Islet of Langerhans (tissue), 1 donor: ENCODE results near the gene ADAT1.
"Not testable (repeated sequence)": the region's sequence is repeated elsewhere in the genome, so short reads cannot be mapped to it uniquely, and the experiment has no call there.

Source experiments
- FAIRE-seq: peaks from one replicate; lab custom pipeline; 2011; peaks lifted over from hg19 to GRCh38; lab: Jason Lieb, UNC

Gene ADAT1

DNA sequence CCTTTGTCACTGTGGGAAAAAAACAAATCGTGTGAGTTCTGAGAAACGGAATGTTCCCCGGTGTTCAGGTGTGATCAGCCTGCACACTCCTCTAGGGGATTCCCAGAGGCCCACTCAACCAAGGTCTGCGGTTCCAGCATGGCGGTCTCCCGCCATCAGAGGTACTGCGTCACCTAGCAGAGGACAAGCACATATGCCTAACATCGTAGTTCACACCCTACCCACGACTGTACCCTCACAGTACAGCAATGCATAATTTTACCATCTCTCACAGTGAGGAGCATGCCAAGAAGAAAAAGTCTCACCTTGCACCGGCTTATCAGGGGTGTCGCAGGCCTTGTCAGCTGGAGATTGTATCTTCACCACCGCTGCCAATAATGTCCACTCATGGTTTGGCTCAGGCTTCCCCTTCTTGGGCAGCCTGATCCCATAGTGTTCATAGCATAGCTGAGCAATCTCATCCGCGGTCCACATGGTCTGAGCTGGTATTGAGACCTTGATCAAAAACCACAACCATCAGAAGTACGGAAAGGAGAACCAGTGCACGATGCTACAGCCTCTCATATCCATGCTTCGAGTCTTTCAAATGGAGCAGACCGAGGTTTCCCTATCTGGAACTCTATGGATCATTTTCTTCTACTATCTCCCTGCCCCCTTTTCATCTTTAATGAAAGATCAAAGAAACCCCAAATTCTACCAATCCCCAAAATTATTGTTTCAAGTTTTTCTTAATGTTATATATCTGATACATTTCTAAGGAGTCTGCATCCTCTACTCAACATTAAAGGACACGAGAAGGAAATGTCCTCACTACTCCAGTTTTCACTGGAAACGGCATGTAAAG is 2.5 kb downstream of the ADAT1 start:
- no peak for FAIRE-seq

DNA sequence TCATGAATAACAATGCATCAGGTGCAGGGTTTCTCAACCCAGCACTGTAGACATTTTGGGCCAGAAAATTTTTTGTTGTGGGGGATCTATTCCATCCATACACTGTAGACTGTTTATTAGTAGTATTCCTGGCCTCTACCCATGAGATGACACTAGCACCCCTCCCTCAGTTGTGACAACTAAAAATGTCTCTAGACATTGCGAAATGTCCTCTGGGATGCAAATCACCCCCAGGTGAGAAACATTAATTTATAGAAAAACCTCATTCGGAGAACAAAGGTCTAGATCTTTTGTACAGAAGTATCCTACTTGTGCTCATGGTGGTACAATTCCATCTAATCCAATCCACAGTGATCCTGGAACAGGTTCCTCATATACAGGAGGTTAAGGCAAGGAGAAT is 4.3 kb downstream of the ADAT1 start:
- FAIRE-seq: no peak

GRCh38 chr16:75617121-75617520 is 6.0 kb downstream of the ADAT1 start:
- no peak for FAIRE-seq

- FAIRE-seq: no peak
These were observed 6.5 kb downstream of the ADAT1 start for GRCh38 chr16:75616521-75617010.

GRCh38 chr16:75615619-75616018 is 7.5 kb downstream of the ADAT1 start:
- FAIRE-seq: no peak

GRCh38 chr16:75614066-75614897 is 8.8 kb downstream of the ADAT1 start:
- no peak for FAIRE-seq

- no peak for FAIRE-seq
These were observed 16.6 kb downstream of the ADAT1 start for GRCh38 chr16:75606507-75606906.

- FAIRE-seq: no peak
These were observed 19.8 kb downstream of the ADAT1 start for GRCh38 chr16:75603241-75603640.

GRCh38 chr16:75599452-75600277 is 23.4 kb downstream of the ADAT1 start:
- no peak for FAIRE-seq

DNA sequence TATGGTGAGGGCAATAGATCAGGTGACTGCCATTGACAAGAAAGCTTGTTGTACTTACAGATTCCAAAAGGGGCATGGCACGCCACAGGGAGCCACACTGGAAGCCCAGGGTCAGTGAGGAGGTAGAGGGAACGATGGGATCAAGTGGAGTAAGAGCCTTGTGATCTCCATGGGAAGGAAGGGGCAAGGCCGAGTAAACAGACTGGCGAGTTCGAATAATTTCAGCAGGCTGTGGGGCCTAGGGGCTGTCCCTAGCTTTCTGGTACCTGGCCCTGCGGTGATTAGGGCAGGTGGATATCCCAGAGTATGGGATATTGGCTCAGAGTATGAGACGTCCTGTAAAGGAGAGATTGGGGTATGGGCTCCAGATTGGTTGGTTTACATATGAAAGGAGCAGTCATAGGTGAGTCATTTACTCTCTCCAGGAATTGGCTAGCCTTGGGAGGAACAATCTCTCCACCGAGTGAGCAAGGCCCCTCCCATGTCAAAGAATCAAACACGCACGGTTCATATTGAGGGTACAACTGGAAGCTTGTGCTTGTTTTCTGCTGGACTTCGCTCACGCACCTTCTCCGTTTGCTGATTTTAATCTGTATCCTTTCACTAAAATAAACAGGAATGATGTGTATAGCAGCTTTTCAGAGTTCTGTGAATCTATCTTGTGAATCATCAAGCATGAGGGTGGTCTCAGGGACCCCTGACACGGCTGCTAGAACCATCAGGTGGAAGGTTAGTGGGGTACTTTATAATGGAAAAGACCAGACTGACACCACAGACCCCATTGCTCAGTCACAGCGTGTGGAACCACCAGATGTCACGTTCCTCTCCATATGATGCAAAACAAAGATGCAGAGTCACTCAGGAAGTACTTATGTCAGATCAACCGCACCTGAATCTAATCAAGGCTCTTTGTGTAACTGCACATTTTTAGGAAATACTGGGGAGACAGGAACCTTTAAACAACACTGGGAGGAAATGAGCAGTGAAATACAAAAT is 29.0 kb downstream of the ADAT1 start:
- no peak for FAIRE-seq

DNA sequence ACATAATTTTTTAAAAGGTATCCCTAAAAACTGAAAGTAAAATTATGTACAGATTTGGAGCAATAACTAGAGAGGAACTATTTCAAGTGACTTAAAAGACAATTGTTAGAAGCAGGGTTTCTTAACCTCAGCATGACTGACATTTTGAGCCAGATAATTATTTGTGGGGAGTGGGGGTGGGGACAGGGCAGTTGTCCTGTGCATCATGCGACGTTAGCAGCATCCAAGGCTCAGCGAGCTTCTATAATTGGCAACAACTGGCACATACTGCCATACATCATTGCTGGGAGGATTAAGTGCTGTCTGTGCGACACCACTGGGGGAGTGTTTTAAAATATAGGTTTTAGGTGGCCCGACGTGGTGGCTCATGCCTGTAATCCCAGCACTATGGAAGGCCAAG is 29.8 kb downstream of the ADAT1 start:
- no peak for FAIRE-seq

DNA sequence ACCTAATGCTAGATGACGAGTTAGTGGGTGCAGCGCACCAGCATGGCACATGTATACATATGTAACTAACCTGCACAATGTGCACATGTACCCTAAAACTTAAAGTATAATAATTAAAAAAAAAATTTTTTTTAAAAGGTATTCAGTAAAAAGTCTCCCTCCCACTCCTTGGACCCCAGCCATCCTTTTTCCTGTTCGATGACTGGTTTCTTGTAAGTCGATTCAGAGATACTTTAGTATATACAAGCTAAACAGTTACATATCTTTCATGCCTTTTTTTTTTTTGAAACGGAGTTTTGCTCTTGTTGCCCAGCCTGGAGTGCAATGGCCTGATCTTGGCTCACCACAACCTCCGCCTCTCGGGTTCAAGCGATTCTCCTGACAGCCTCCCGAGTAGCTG is 31.2 kb downstream of the ADAT1 start:
- not testable (repeated sequence) for FAIRE-seq

- FAIRE-seq: no peak
These were observed 31.9 kb downstream of the ADAT1 start for GRCh38 chr16:75590920-75591843.

GRCh38 chr16:75589306-75589705 is 33.8 kb downstream of the ADAT1 start:
- FAIRE-seq: no peak

GRCh38 chr16:75588716-75589115 is 34.4 kb downstream of the ADAT1 start:
- no peak for FAIRE-seq

DNA sequence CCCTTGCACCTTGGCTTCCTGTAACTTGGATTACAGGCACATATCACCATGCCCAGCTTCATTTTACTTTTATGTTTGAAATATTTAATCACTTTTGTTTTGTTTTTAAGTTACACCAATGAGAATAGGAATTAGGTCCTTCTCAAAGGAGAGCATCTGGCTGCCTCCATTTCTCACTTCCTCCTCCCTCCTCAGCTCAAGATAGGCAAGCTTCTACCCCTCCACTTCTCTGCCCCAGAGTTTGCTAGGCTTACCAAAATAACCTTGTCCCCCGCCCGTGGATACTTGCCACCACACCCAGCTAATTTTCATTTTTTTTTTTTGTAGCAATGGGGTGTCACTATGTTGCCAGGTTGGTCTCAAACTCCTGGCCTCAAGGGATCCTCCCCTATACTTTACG is 39.0 kb downstream of the ADAT1 start:
- no peak for FAIRE-seq

DNA sequence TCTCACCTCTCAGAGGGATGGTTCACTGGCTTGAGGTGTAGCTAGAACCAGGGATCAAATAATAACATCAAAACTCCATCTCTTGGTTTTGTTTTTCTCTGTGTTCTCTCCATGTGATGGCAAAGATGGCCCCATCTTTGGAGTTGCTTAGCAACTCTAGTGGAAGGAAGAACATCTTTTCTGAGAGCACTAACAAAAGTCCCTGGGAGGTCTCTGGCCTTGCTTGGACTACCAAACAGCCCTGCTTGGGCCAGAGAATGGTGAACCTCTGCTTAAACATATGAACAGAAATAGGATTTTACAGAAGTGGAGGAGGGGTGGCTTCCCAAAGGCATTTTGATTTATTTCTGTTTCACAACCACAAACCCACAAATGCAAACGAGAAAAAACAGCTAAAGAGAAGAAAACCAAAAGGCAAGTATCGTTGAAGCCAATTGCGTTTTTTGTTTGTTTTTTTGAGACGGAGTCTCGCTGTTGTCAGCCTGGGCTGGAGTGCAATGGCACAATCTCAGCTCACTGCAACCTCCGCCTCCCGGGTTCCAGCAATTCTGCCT is 43.7 kb downstream of the ADAT1 start:
- FAIRE-seq: no peak

DNA sequence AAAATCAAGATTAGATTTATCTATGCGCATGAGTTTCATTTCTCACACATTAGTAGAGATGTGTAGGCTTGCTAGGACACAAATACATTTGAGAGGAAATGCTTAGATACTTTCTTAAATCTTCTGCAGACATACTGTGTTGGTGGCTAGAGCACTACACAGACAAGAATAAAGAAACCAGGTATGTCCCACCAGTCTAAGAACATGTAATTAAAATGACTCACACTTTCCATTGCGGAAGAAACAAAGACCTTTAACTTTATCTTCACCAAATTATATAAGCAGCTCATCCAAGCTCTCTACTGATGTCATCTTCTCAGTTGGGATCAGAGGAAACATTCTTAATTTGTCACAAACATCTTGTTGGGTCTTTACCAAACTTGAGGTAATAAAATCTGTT is 44.4 kb downstream of the ADAT1 start:
- FAIRE-seq: no peak

- no peak for FAIRE-seq
These were observed 44.9 kb downstream of the ADAT1 start for GRCh38 chr16:75578212-75578611.

DNA sequence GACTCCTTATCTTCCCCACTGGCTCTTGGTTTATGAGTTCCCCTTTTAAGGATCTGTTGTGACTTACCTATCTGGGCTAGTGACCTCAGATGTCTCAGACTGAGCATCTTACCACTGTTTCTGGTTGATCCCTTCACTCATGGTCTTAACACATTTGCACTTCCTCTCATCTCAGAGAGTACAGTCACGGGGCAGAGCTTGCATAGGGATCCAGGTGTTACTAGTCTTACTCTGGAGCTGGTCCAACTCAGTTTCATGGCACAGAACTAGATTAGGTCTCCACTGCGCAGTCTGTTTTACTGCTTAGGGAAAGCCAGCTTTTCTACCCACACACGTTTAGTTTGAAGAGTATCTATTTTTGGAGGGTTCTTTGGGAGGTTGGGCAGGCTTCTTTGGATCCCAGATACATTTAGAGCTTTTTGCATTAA is 46.7 kb downstream of the ADAT1 start:
- FAIRE-seq: no peak
